DOHH2 (cell line): ENCODE measurements around the gene RNF175.

ENCODE experiments used
- H3F3A ChIP-seq: fragments of 200-600 bp; sonication (generic), shearing (Covaris generic); 2 replicates; pipeline ENCODE4 v1.6.0; 2016; ENCODE audit warnings: antibody characterized with exemption, mild to moderate bottlenecking; ENCODE audit not compliant: control insufficient read depth, insufficient read depth
- H3K27ac ChIP-seq: fragments of 200-600 bp; sonication (generic); 2 replicates; pipeline ENCODE4 v1.5.1; 2014; ENCODE audit warnings: low read depth, mild to moderate bottlenecking, low read length, moderate library complexity
- H3K27me3 ChIP-seq: fragments of 200-600 bp; sonication (generic); 2 replicates; pipeline ENCODE4 v1.6.1; 2014; ENCODE audit warnings: mild to moderate bottlenecking, low read length, mixed read lengths; ENCODE audit not compliant: control insufficient read depth
- H3K36me3 ChIP-seq: fragments of 200-600 bp; sonication (generic); 2 replicates; pipeline ENCODE4 v1.6.1; 2014; ENCODE audit warnings: mild to moderate bottlenecking, low read length, moderate library complexity, mixed read lengths; ENCODE audit not compliant: control insufficient read depth
- H3K4me1 ChIP-seq: fragments of 200-600 bp; sonication (generic); 2 replicates; pipeline ENCODE4 v1.6.1; 2014; ENCODE audit warnings: mild to moderate bottlenecking, low read length, mixed read lengths; ENCODE audit not compliant: control insufficient read depth
- H3K4me2 ChIP-seq: fragments of 200-600 bp; sonication (generic); 2 replicates; pipeline ENCODE4 v1.6.0; 2014; ENCODE audit warnings: mild to moderate bottlenecking, low read length, moderate library complexity
- H3K4me3 ChIP-seq: fragments of 200-600 bp; sonication (generic); 2 replicates; pipeline ENCODE4 v1.5.1; 2014; ENCODE audit warnings: mild to moderate bottlenecking, low read length, mixed read lengths
- H3K79me2 ChIP-seq: fragments of 200-600 bp; sonication (generic); 2 replicates; pipeline ENCODE4 v1.6.1; 2014; ENCODE audit warnings: mild to moderate bottlenecking, low read length, mixed read lengths; ENCODE audit not compliant: control insufficient read depth
- H3K9me2 ChIP-seq: fragments of 200-600 bp; sonication (generic); replicated peaks from 2 replicates; pipeline ENCODE4 v1.6.1; 2014; ENCODE audit warnings: mild to moderate bottlenecking, low read length, mixed read lengths; ENCODE audit not compliant: control insufficient read depth
- H3K9me3 ChIP-seq: fragments of 200-600 bp; sonication (generic); 2 replicates; pipeline ENCODE4 v1.6.1; 2014; ENCODE audit warnings: antibody characterized with exemption, low read length, mixed read lengths; ENCODE audit not compliant: control insufficient read depth, insufficient read depth
- H4K20me1 ChIP-seq: fragments of 200-600 bp; sonication (generic); 2 replicates; pipeline ENCODE4 v1.6.0; 2014; ENCODE audit warnings: low read depth, mild to moderate bottlenecking, antibody characterized with exemption, low read length, moderate library complexity; ENCODE audit not compliant: control insufficient read depth, insufficient read depth
- EZH2phosphoT487 ChIP-seq: fragments of 200-600 bp; sonication (generic); IDR thresholded peaks from 2 replicates; pipeline ENCODE4 v1.6.1; 2017; ENCODE audit warnings: borderline replicate concordance, mild to moderate bottlenecking, antibody characterized with exemption, low read length, moderate library complexity, mixed read lengths
- TF ChIP-seq, protein P1 (sequence below): fragments of 200-600 bp; sonication (generic); IDR thresholded peaks from one replicate; pipeline ENCODE4 v1.5.1; 2014; ENCODE audit warnings: antibody characterized with exemption, mild to moderate bottlenecking, low read depth, low read length; ENCODE audit not compliant: poor library complexity, severe bottlenecking

RNF175 gene

DNA sequence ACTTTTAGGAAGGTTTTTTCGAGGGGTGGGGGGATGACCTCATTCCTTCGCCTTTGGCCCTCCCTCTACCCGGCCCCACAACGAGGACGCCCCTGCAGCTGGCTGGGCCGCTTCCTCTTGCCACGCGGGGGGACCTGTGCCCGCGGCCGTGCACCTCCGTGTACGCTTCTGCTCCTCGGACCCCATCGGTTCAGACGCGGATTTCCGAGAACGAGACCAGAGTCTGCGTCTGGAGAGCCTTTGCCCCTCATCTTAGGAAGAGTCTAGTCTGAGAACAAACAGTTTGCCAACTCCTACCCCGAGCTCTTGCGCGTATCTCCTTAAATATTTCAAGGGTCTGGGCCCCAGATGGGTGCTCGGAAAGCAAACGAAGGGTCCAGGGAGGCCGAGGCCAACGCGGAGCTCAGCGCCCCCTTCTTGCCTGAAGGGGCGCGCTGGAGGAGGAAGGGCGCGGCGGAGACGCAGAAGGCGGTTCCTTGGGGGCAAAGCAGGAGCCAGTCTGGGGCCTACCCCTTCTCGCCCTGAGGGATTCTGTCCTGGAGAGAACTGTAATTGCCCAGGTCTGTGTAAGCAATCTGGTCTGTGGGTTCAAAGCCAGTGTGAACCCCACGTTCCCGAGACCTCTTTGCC, 32.9 kb upstream of the RNF175 start:
- H3K9me2 ChIP-seq: no peaks in the 10 kb centered on the region
- no peaks in the 10 kb centered on the region for H3K36me3 ChIP-seq
- no peaks in the 10 kb centered on the region for H3K9me3 ChIP-seq
- no peaks in the 10 kb centered on the region for H3F3A ChIP-seq
- peaks cover 20% of the 10 kb centered on the region for H3K27me3 ChIP-seq
- no peak overlapping the region for H3K4me3 ChIP-seq
- TF ChIP-seq EZH2phosphoT487: no peak
- TF ChIP-seq, protein P1, sequence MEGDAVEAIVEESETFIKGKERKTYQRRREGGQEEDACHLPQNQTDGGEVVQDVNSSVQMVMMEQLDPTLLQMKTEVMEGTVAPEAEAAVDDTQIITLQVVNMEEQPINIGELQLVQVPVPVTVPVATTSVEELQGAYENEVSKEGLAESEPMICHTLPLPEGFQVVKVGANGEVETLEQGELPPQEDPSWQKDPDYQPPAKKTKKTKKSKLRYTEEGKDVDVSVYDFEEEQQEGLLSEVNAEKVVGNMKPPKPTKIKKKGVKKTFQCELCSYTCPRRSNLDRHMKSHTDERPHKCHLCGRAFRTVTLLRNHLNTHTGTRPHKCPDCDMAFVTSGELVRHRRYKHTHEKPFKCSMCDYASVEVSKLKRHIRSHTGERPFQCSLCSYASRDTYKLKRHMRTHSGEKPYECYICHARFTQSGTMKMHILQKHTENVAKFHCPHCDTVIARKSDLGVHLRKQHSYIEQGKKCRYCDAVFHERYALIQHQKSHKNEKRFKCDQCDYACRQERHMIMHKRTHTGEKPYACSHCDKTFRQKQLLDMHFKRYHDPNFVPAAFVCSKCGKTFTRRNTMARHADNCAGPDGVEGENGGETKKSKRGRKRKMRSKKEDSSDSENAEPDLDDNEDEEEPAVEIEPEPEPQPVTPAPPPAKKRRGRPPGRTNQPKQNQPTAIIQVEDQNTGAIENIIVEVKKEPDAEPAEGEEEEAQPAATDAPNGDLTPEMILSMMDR: no peak
- H4K20me1 ChIP-seq: no peaks in the 10 kb centered on the region
- no peak overlapping the region for H3K4me2 ChIP-seq
- no peaks in the 10 kb centered on the region for H3K79me2 ChIP-seq
- H3K27ac ChIP-seq: no peak overlapping the region
- no peaks in the 10 kb centered on the region for H3K4me1 ChIP-seq

DNA sequence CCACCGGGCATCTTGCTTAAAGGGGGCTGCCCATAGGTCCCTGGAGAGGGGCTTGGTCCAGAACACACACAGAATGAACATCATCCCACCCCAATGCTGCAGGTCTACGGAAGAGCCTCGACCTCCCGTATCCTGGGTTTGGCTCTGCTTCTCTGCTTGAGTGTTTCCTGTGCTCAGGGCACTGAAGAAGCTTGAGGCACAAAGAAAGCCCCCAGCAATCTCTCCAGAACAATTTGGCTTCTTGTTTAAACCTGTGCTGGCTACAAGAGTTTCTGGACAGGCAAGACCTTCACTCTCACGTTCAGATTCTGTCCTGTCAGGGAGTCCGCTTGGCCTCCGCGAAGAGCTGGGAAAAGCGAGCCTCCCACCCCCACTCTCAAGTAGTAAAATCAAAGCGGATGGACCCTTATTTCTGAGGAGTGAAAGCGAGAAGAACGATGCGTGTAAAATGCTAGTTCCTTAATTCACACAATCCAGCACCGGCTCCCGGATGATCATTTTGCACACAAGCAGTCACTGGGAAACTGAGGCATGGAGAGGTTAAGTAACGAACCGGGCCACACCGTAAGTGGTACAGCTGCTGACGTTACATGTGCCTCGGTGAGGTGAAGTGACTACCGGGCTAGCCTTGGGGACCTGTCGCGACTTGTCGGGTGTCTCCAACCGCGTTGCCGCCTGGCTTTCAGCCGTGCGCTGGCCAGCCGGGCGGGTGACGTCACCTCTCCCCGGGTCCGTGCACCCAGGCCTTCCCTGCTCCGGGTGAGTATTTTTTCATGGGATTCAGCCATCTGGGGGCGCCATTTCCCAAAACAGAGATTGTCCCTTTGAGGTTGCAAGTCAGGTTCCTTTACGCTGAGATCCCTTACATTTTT, 32.2 kb upstream of the RNF175 start:
- H3K4me2 ChIP-seq: no peak overlapping the region
- TF ChIP-seq, protein P1: no peak
- no peak for TF ChIP-seq EZH2phosphoT487
- H3K79me2 ChIP-seq: no peaks in the 10 kb centered on the region
- H3K27me3 ChIP-seq: peaks cover 27% of the 10 kb centered on the region
- H3K4me3 ChIP-seq: no peak overlapping the region
- H3K36me3 ChIP-seq: no peaks in the 10 kb centered on the region
- H4K20me1 ChIP-seq: no peaks in the 10 kb centered on the region
- H3K4me1 ChIP-seq: no peaks in the 10 kb centered on the region
- no peak overlapping the region for H3K27ac ChIP-seq
- no peaks in the 10 kb centered on the region for H3K9me2 ChIP-seq
- no peaks in the 10 kb centered on the region for H3F3A ChIP-seq
- H3K9me3 ChIP-seq: no peaks in the 10 kb centered on the region

DNA sequence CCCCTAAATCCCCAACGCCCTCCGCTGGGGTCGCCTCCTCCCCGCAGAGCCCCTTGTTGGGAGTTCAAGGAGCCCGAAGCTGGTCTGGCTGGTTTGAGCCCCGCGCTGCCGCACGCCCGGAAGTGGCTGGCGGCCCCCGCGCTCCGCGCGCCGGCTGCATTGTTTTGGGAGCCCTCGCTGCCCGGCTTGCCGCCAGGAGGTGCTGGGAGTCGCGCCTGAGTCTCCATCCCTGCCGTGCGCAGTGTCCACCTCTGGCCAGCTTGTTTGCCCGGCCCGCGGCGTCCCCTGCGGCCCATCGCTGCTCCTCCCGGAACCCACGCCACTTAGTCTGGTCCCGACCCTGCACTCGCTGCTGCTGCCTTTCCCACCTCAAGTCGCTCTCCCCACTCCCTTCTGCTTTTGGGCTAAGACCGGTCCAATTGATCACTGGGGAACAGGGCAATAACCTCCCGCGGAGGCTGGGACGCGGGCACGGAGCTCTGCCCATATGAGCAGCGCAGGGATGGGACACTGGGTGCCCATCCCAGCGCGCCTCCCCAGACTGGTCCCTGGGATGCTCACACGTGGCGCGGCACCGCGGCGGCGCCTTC, 31.2 kb upstream of the RNF175 start:
- no peaks in the 10 kb centered on the region for H3K36me3 ChIP-seq
- no peak overlapping the region for H3K4me3 ChIP-seq
- H3K79me2 ChIP-seq: no peaks in the 10 kb centered on the region
- H4K20me1 ChIP-seq: no peaks in the 10 kb centered on the region
- H3K27me3 ChIP-seq: peaks cover 29% of the 10 kb centered on the region
- TF ChIP-seq, protein P1: no peak
- no peak for TF ChIP-seq EZH2phosphoT487
- no peaks in the 10 kb centered on the region for H3F3A ChIP-seq
- no peaks in the 10 kb centered on the region for H3K9me3 ChIP-seq
- H3K9me2 ChIP-seq: no peaks in the 10 kb centered on the region
- no peak overlapping the region for H3K4me2 ChIP-seq
- no peaks in the 10 kb centered on the region for H3K4me1 ChIP-seq
- H3K27ac ChIP-seq: no peak overlapping the region
